ENCODE measurements around the gene HOXB3. TPM values are rescaled to one million over a fixed set of nuclear protein-coding genes. Genes with fewer than 3 reads are reported as not detected.

The HOXB3 gene
- total and polyA plus RNA-seq, 2 of the 13 experiments (the other 11 are each of a cell fraction or from before 2014, with no cell fraction given): not detected

- TF ChIP-seq RFXAP (CRISPR knock-in tag; IDR thresholded peaks at IDR 0.05; ENCODE audit: borderline replicate concordance): no peak
- TF ChIP-seq ZNF333 (CRISPR knock-in tag; IDR thresholded peaks at IDR 0.05; ENCODE audit: borderline replicate concordance): no peak
- no peak for TF ChIP-seq ZMAT5 (CRISPR knock-in tag; IDR thresholded peaks at IDR 0.05; ENCODE audit: borderline replicate concordance, low read depth)
- TF ChIP-seq HNF1A (IDR thresholded peaks at IDR 0.05; ENCODE audit: low read depth): no peak
- TF ChIP-seq HNF1A (CRISPR knock-in tag; IDR thresholded peaks at IDR 0.05; ENCODE audit: borderline replicate concordance): no peak
- TF ChIP-seq PRPF4 (IDR thresholded peaks at IDR 0.05; ENCODE audit: low read depth, low read length, poor library complexity, severe bottlenecking): no peak
- TF ChIP-seq FOXC1 (CRISPR knock-in tag; IDR thresholded peaks at IDR 0.05; ENCODE audit: borderline replicate concordance): no peak
- TF ChIP-seq ZNF567 (CRISPR knock-in tag; IDR thresholded peaks at IDR 0.05; ENCODE audit: borderline replicate concordance): no peak
- TF ChIP-seq REPIN1 (CRISPR knock-in tag; IDR thresholded peaks at IDR 0.05; ENCODE audit: borderline replicate concordance, low read depth): no peak
- TF ChIP-seq FOXO4 (CRISPR knock-in tag; conservative IDR thresholded peaks at IDR 0.05): no peak
- TF ChIP-seq GLMP (CRISPR knock-in tag; IDR thresholded peaks at IDR 0.05; ENCODE audit: borderline replicate concordance): no peak
- TF ChIP-seq ZNF703 (CRISPR knock-in tag; IDR thresholded peaks at IDR 0.05; ENCODE audit: borderline replicate concordance): no peak
- no peak for TF ChIP-seq RNF219 (CRISPR knock-in tag; IDR thresholded peaks at IDR 0.05)
- no peak for TF ChIP-seq SP140L (CRISPR knock-in tag; IDR thresholded peaks at IDR 0.05; ENCODE audit: borderline replicate concordance)
- TF ChIP-seq CBX2 (IDR thresholded peaks at IDR 0.05; ENCODE audit: low read depth, low read length): no peak
- no peak for TF ChIP-seq CBX2 (CRISPR knock-in tag; IDR thresholded peaks at IDR 0.05; ENCODE audit: low read depth)
- no peak for TF ChIP-seq DR1 (CRISPR knock-in tag; IDR thresholded peaks at IDR 0.05)
- TF ChIP-seq JUNB (CRISPR knock-in tag; IDR thresholded peaks at IDR 0.05; ENCODE audit: borderline replicate concordance): no peak
- no peak for TF ChIP-seq CHD2 (IDR thresholded peaks at IDR 0.05; ENCODE audit: low read depth, low read length)
Observed at GRCh38 chr17:48637323-48638260, 47.6 kb upstream of the HOXB3 start (continued).
